Measurements from ENCODE around the gene GADD45B. TPM values are rescaled to one million over a fixed set of nuclear protein-coding genes. Genes with fewer than 3 reads are reported as not detected.

The GADD45B gene
- total RNA-seq, 1 experiment from 2014 or later, result 56.2 TPM

GRCh38 chr19:2523630-2524311, 47.8 kb downstream of the GADD45B start:
- TF ChIP-seq, protein P1, sequence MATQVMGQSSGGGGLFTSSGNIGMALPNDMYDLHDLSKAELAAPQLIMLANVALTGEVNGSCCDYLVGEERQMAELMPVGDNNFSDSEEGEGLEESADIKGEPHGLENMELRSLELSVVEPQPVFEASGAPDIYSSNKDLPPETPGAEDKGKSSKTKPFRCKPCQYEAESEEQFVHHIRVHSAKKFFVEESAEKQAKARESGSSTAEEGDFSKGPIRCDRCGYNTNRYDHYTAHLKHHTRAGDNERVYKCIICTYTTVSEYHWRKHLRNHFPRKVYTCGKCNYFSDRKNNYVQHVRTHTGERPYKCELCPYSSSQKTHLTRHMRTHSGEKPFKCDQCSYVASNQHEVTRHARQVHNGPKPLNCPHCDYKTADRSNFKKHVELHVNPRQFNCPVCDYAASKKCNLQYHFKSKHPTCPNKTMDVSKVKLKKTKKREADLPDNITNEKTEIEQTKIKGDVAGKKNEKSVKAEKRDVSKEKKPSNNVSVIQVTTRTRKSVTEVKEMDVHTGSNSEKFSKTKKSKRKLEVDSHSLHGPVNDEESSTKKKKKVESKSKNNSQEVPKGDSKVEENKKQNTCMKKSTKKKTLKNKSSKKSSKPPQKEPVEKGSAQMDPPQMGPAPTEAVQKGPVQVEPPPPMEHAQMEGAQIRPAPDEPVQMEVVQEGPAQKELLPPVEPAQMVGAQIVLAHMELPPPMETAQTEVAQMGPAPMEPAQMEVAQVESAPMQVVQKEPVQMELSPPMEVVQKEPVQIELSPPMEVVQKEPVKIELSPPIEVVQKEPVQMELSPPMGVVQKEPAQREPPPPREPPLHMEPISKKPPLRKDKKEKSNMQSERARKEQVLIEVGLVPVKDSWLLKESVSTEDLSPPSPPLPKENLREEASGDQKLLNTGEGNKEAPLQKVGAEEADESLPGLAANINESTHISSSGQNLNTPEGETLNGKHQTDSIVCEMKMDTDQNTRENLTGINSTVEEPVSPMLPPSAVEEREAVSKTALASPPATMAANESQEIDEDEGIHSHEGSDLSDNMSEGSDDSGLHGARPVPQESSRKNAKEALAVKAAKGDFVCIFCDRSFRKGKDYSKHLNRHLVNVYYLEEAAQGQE (IDR thresholded peaks at IDR 0.05; ENCODE audit: insufficient read depth in 1 of 2, low read depth in 2 of 2, low read length in 1 of 2), result no peak
- TF ChIP-seq POLR2AphosphoS5 (IDR thresholded peaks at IDR 0.05; ENCODE audit: low read depth, low read length) (no peak), TCF7L2 (IDR thresholded peaks at IDR 0.05; ENCODE audit: low read depth, low read length) (peak; percentile 19; the same call in 1 of the 2 replicates)
- intact Hi-C loops (cut with micrococcal nuclease; ENCODE audit: unreplicated experiment), result no loop called here
- no peaks in the 10 kb centered on the region for H3K36me3 ChIP-seq (ENCODE audit: control insufficient read depth, insufficient read depth, low read length)
- ATAC-seq (no peak), DNase-seq (ENCODE audit: low read depth, low spot score) (no peak)
- CTCF ChIA-PET, result interaction anchor here (0.7 kb wide), 1 partner anchor 55 kb away, joined by 4 read pairs; no protein-coding TSS in a partner anchor
- peak overlapping the region; percentile 94 for H3K27ac ChIP-seq (ENCODE audit: low read length)
- no peaks in the 10 kb centered on the region for H3K27me3 ChIP-seq (ENCODE audit: control insufficient read depth, insufficient read depth, low read length)
- H3K4me1 ChIP-seq (ENCODE audit: control insufficient read depth, insufficient read depth, low read length), result peaks cover 32% of the 10 kb centered on the region
- POLR2A ChIA-PET, result no interaction called here
- H3K4me3 ChIP-seq (ENCODE audit: low read depth in 2 of 2, low read length in 2 of 2), result no peak overlapping the region
- no TSS peak for BruUV-seq (replicated peaks)
- H3K9me3 ChIP-seq (ENCODE audit: control insufficient read depth, insufficient read depth, low read depth, low read length), result no peaks in the 10 kb centered on the region
- in situ Hi-C loops (cut with HindIII; ENCODE audit: low pct_unique_long_range_greater_than_20kb, low sequenced_read_pairs), result no loop called here

DNA sequence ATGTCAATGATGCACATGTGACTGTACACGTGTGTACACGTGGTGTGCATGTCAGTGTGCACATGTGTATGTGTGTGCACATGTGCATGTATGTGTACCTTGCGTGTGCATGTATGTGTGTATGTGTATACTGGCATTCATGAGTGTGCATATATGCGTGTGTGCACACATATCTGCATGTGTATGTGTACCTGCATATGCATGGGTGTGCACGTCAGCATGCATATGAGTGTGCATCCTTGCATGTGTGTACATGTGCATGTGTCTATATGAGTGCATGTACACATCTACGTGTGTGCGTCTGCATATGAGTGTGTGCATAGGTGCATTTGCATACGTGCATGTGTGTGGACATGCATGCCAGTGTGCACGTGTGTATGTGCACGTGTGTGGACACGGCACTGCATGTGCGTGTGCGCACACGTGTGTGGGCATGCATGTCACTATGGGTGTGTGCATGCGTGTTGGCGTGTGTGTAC, 48.5 kb downstream of the GADD45B start:
- TF ChIP-seq, protein P1 (IDR thresholded peaks at IDR 0.05; ENCODE audit: insufficient read depth in 1 of 2, low read depth in 2 of 2, low read length in 1 of 2), result peak in 1 of 2 experiments; percentile 10; a peak in 1 of 4 replicates
- TF ChIP-seq SIN3A (IDR thresholded peaks at IDR 0.05; ENCODE audit: borderline replicate concordance, insufficient read depth, low read depth, low read length), result no peak
- H3K4me3 ChIP-seq (ENCODE audit: low read depth in 2 of 2, low read length in 2 of 2), result peak overlapping the region in 1 of 2 experiments; percentile 45; a peak in 1 of 4 replicates
- no peak for ATAC-seq
- no peaks in the 10 kb centered on the region for H3K27me3 ChIP-seq (ENCODE audit: control insufficient read depth, insufficient read depth, low read length)
- BruUV-seq (replicated peaks), result no TSS peak
- ChIA-PET POLR2A (no interaction called here), CTCF (no interaction called here)
- in situ Hi-C loops (cut with HindIII; ENCODE audit: low pct_unique_long_range_greater_than_20kb, low sequenced_read_pairs) (no loop called here), intact Hi-C loops (cut with micrococcal nuclease; ENCODE audit: unreplicated experiment) (no loop called here)
- no peaks in the 10 kb centered on the region for H3K9me3 ChIP-seq (ENCODE audit: control insufficient read depth, insufficient read depth, low read depth, low read length)
- no peaks in the 10 kb centered on the region for H3K36me3 ChIP-seq (ENCODE audit: control insufficient read depth, insufficient read depth, low read length)
- no peak for DNase-seq (ENCODE audit: low read depth, low spot score)
- peak overlapping the region; percentile 94 for H3K27ac ChIP-seq (ENCODE audit: low read length)
- H3K4me1 ChIP-seq (ENCODE audit: control insufficient read depth, insufficient read depth, low read length), result peaks cover 33% of the 10 kb centered on the region

Data from Panc1 (cell line).